Prostate gland (tissue), 2 donors: ENCODE measurements around the gene SIDT1.

Source experiments
- CTCF ChIP-seq, 4 experiments: fragments of 200-600 bp in 2 of 4; fragments of 450-650 bp in 2 of 4; sonication (generic) in 2 of 4; IDR thresholded peaks; 1 replicate in 3 of 4; 2 replicates in 1 of 4; pipeline ENCODE4 v1.5.1; 2016 to 2019; ENCODE audit warnings: antibody characterized with exemption in 4 of 4, mild to moderate bottlenecking in 2 of 4, moderate library complexity in 2 of 4
- POLR2AphosphoS5 ChIP-seq: sonication (generic); formaldehyde crosslinking; IDR thresholded peaks from one replicate; pipeline ENCODE4 v1.6.1; 2017; ENCODE audit warnings: antibody characterized with exemption

- TF ChIP-seq CTCF (IDR thresholded peaks at IDR 0.05) (no peak), POLR2AphosphoS5 (no peak)
Measured at GRCh38 chr3:113620091-113620490, 87.7 kb downstream of the SIDT1 start.
